Epithelial cell of esophagus (primary cell): ENCODE results near the gene ARHGAP15.
"Not testable (repeated sequence)": the region's sequence is repeated elsewhere in the genome, so short reads cannot be mapped to it uniquely, and the experiment has no call there.

Source experiments
- DNase-seq: peaks from one replicate; pipeline ENCODE4 v3.0.0; 2010; ENCODE audit warnings: low read depth
- H3K4me3 ChIP-seq: 2 replicates; pipeline ENCODE4 v1.5.1; 2011; ENCODE audit warnings: mild to moderate bottlenecking, low read length, control low read depth
- TF ChIP-seq, protein P1 (sequence below): IDR thresholded peaks from 2 replicates; pipeline ENCODE4 v1.5.1; 2011; ENCODE audit warnings: low read depth, mild to moderate bottlenecking, low read length, control low read depth, inconsistent platforms; ENCODE audit not compliant: insufficient read depth; ENCODE audit errors: missing control alignments

The ARHGAP15 gene

DNA sequence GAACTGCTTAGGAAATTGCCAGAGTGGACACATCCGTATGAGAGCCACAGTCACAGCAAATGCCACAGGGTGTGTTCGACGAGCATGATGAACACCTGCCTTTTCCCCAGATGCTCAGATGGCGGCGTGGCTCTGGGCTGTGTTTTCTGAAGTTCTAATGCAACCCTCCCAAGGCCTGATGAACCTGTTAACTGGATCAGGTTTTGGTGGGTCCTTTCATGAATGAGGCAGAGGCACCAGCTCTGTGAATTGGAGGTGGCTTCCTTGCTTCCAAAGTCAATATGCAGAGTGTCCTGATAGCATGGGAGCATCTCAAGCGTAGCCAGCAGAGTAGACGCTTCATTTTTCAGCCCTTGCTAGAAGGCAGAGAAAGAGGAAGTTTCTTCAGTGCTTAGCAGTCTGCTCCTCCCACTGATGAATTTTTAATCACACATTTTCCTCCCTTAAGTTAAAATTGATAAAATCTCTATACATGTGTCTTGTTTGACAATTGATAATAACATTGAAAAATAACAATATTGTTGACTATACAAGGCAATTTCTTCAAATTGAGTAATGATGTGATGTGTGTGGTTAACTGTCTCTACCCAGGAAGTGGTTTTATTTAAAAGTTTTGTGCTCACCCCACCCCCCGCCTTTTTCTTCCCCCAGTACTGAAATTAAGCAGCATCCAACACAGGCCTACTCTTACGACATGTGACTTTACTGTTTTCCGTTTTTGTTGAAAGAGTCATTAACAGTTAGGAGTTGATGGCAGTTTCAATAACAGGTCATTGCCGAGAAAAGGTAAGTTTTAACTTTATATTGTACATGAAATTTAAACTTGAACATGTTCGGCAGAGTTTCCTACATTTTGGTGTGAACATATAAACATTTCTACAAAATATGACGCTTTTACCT is at the start of gene ARHGAP15:
ARHGAP15 (plus strand) TSS at position 739 of the 900 bp plus-strand sequence.
- TF ChIP-seq, protein P1, sequence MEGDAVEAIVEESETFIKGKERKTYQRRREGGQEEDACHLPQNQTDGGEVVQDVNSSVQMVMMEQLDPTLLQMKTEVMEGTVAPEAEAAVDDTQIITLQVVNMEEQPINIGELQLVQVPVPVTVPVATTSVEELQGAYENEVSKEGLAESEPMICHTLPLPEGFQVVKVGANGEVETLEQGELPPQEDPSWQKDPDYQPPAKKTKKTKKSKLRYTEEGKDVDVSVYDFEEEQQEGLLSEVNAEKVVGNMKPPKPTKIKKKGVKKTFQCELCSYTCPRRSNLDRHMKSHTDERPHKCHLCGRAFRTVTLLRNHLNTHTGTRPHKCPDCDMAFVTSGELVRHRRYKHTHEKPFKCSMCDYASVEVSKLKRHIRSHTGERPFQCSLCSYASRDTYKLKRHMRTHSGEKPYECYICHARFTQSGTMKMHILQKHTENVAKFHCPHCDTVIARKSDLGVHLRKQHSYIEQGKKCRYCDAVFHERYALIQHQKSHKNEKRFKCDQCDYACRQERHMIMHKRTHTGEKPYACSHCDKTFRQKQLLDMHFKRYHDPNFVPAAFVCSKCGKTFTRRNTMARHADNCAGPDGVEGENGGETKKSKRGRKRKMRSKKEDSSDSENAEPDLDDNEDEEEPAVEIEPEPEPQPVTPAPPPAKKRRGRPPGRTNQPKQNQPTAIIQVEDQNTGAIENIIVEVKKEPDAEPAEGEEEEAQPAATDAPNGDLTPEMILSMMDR: no peak
- no peak within 1 kb of the TSS for H3K4me3 ChIP-seq
- peak; percentile 6 for DNase-seq

- TF ChIP-seq, protein P1: no peak
- peak; percentile 77 for DNase-seq
- no peak overlapping the region for H3K4me3 ChIP-seq
Measured at GRCh38 chr2:143081616-143082015, 47.6 kb upstream of the ARHGAP15 start.

DNA sequence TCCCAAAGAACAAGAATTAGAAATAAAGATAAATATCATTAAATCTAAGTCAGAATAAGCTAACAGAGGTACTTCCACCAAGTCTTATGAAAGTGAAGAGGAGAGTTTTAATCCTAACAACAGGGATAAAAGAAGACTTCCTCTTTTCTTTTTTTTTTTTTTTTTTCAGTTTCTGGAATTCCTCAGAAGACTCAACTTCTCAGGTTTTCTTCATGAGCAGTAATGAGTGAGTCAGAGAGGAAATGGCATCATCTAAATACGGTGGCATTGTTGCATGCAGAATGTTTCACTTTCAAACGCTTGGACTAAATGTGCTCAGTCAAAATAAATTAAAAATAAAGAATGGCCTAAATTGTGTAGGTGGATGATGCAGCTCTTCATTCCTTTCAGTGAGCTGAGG is 45.6 kb upstream of the ARHGAP15 start:
- peak; percentile 83 for DNase-seq
- no peak overlapping the region for H3K4me3 ChIP-seq
- TF ChIP-seq, protein P1: no peak

GRCh38 chr2:143084462-143084861 is 44.8 kb upstream of the ARHGAP15 start:
- DNase-seq: no peak
- no peak overlapping the region for H3K4me3 ChIP-seq
- TF ChIP-seq, protein P1: no peak

DNA sequence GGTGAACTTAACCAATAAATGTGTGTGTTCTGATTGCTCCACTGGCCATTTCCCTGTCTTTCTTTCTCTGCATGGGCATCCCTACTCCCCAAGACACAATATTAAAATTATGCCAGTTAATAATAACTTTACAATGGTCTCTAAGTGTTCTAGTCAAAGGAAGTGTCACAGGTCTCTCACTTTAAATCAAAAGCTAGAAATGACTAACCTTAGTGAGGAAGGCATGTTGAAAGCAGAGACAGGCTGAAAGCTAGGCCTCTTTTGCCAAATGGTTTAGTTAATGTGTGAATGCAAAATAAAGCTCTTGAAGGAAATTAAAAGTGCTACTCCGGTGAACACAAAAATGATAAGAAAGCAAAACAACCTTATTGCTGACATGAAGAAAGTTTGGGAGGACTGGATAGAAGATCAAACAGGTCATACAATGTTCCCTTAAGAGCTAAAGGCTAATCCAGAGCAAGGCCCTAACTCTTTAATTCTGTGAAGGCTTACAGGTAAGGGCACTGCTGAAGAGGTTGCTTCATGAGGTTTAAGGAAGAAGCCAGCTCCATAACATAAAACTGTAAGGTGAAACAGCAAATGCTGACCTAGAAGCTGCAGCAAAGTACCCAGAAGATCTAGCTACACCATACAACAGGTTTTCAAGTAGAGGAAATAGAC is 44.0 kb upstream of the ARHGAP15 start:
- no peak for DNase-seq
- no peak overlapping the region for H3K4me3 ChIP-seq
- TF ChIP-seq, protein P1: no peak

- no peak for DNase-seq
- TF ChIP-seq, protein P1: no peak
- no peak overlapping the region for H3K4me3 ChIP-seq
Measured at GRCh38 chr2:143087033-143087432, 42.2 kb upstream of the ARHGAP15 start.

DNA sequence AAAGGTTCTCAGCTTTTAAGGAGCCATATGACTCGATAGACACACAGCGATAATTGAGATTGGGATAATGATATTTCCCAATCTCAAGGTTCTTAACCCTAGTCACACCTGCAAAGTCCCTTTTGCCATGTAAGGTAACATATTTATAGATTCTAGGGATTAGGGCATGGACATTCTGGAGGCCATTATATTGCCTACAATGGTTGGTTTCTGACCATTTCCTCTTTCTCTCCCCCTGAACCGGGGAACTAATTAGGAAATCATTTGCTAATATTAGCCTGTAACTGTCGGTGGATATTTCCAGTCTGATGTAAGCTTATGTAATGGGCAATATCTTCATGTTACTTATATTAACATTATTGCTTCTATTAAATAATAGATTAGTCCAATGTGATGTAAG is 40.8 kb upstream of the ARHGAP15 start:
- DNase-seq: no peak

DNA sequence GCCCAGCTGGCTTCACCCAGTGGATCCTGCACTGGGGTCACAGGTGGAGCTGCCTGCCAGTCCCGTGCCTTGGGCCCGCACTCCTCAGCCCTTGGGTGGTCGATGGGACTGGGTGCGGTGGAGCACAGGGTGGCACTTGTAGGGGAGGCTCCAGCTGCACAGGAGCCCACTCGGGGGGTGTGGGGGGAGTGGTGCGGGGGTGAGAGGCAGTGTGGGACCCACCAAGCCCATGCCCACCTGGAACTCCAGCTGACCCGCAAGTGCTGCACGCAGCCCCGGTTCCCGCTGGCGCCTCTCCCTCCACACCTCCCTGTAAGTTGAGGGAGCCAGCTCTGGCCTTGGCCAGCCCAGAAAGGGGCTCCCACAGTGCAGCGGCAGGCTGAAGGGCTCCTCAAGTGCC is 39.7 kb upstream of the ARHGAP15 start:
- not testable (repeated sequence) for H3K4me3 ChIP-seq, DNase-seq

More for the DNA sequence above, 40.8 kb upstream of the ARHGAP15 start:
- H3K4me3 ChIP-seq: no peak overlapping the region
- TF ChIP-seq, protein P1: no peak
